ENCODE results near the gene CRYGC. TPM values are rescaled to one million over a fixed set of nuclear protein-coding genes. Genes with fewer than 3 reads are reported as not detected.
"Not testable (repeated sequence)": the region's sequence is repeated elsewhere in the genome, so short reads cannot be mapped to it uniquely, and the experiment has no call there.

CRYGC gene
- total RNA-seq, 1 donor from 2014 or later: not detected

GRCh38 chr2:208118918-208119317 lies 10.7 kb downstream of the CRYGC start:
- Histone ChIP-seq H3K4me1 (ENCODE audit: control insufficient read depth in 3 of 3, insufficient read depth in 3 of 3, low read length in 3 of 3) (no peaks in the 10 kb centered on the region), H3K9ac (ENCODE audit: low read depth in 1 of 3, low read length in 3 of 3) (no peak overlapping the region), H3K4me3 (ENCODE audit: low read length in 3 of 3) (no peak overlapping the region), H3K36me3 (ENCODE audit: control insufficient read depth in 3 of 3, insufficient read depth in 3 of 3, low read length in 3 of 3) (no peaks in the 10 kb centered on the region), H3K27me3 (ENCODE audit: control insufficient read depth in 3 of 3, insufficient read depth in 3 of 3, low read length in 3 of 3) (peaks cover 0 to 6% (median 5%) of the 10 kb centered on the region in 3 donors), H3K9me3 (ENCODE audit: control insufficient read depth in 3 of 3, low read length in 3 of 3) (no peaks in the 10 kb centered on the region), H3K27ac (ENCODE audit: low read depth, low read length) (no peak overlapping the region)

GRCh38 chr2:208117390-208117789 lies 12.2 kb downstream of the CRYGC start:
- not testable (repeated sequence) for H3K4me3 ChIP-seq (ENCODE audit: low read length in 3 of 3); H3K9ac ChIP-seq (ENCODE audit: low read depth in 1 of 3, low read length in 3 of 3); H3K36me3 ChIP-seq (ENCODE audit: control insufficient read depth in 3 of 3, insufficient read depth in 3 of 3, low read length in 3 of 3); H3K27me3 ChIP-seq (ENCODE audit: control insufficient read depth in 3 of 3, insufficient read depth in 3 of 3, low read length in 3 of 3); H3K27ac ChIP-seq (ENCODE audit: low read depth, low read length); H3K4me1 ChIP-seq (ENCODE audit: control insufficient read depth in 3 of 3, insufficient read depth in 3 of 3, low read length in 3 of 3); H3K9me3 ChIP-seq (ENCODE audit: control insufficient read depth in 3 of 3, low read length in 3 of 3)

- Histone ChIP-seq H3K9ac (ENCODE audit: low read depth in 1 of 3, low read length in 3 of 3) (no peak overlapping the region), H3K27ac (ENCODE audit: low read depth, low read length) (no peak overlapping the region), H3K9me3 (ENCODE audit: control insufficient read depth in 3 of 3, low read length in 3 of 3) (no peaks in the 10 kb centered on the region), H3K4me3 (ENCODE audit: low read length in 3 of 3) (no peak overlapping the region), H3K36me3 (ENCODE audit: control insufficient read depth in 3 of 3, insufficient read depth in 3 of 3, low read length in 3 of 3) (no peaks in the 10 kb centered on the region), H3K27me3 (ENCODE audit: control insufficient read depth in 3 of 3, insufficient read depth in 3 of 3, low read length in 3 of 3) (peaks cover 3 to 14% (median 3%) of the 10 kb centered on the region in 3 donors), H3K4me1 (ENCODE audit: control insufficient read depth in 3 of 3, insufficient read depth in 3 of 3, low read length in 3 of 3) (peaks cover 0 to 3% (median 0%) of the 10 kb centered on the region in 3 donors)
Observed at GRCh38 chr2:208112969-208113368, 16.7 kb downstream of the CRYGC start.

GRCh38 chr2:208112273-208112745 lies 17.3 kb downstream of the CRYGC start:
- not testable (repeated sequence) for H3K4me3 ChIP-seq (ENCODE audit: low read length in 3 of 3); H3K9ac ChIP-seq (ENCODE audit: low read depth in 1 of 3, low read length in 3 of 3); H3K9me3 ChIP-seq (ENCODE audit: control insufficient read depth in 3 of 3, low read length in 3 of 3); H3K4me1 ChIP-seq (ENCODE audit: control insufficient read depth in 3 of 3, insufficient read depth in 3 of 3, low read length in 3 of 3); H3K27ac ChIP-seq (ENCODE audit: low read depth, low read length); H3K36me3 ChIP-seq (ENCODE audit: control insufficient read depth in 3 of 3, insufficient read depth in 3 of 3, low read length in 3 of 3)
- H3K27me3 ChIP-seq (ENCODE audit: control insufficient read depth in 3 of 3, insufficient read depth in 3 of 3, low read length in 3 of 3): peaks cover 3 to 14% (median 3%) of the 10 kb centered on the region in 3 donors

- H3K9ac ChIP-seq (ENCODE audit: low read depth in 1 of 3, low read length in 3 of 3): no peak overlapping the region
Observed at GRCh38 chr2:208103616-208104015, 26.0 kb downstream of the CRYGC start.

GRCh38 chr2:208101716-208102631 lies 27.7 kb downstream of the CRYGC start:
- H3K9me3 ChIP-seq (ENCODE audit: control insufficient read depth in 3 of 3, low read length in 3 of 3): no peaks in the 10 kb centered on the region
- H3K4me3 ChIP-seq (ENCODE audit: low read length in 3 of 3): no peak overlapping the region
- H3K27ac ChIP-seq (ENCODE audit: low read depth, low read length): no peak overlapping the region
- H3K27me3 ChIP-seq (ENCODE audit: control insufficient read depth in 3 of 3, insufficient read depth in 3 of 3, low read length in 3 of 3): peaks cover 0 to 8% (median 0%) of the 10 kb centered on the region in 3 donors
- no peak overlapping the region for H3K9ac ChIP-seq (ENCODE audit: low read depth in 1 of 3, low read length in 3 of 3)
- H3K4me1 ChIP-seq (ENCODE audit: control insufficient read depth in 3 of 3, insufficient read depth in 3 of 3, low read length in 3 of 3): no peaks in the 10 kb centered on the region
- no peaks in the 10 kb centered on the region for H3K36me3 ChIP-seq (ENCODE audit: control insufficient read depth in 3 of 3, insufficient read depth in 3 of 3, low read length in 3 of 3)

More at GRCh38 chr2:208103616-208104015, 26.0 kb downstream of the CRYGC start:
- H3K4me1 ChIP-seq (ENCODE audit: control insufficient read depth in 3 of 3, insufficient read depth in 3 of 3, low read length in 3 of 3): no peaks in the 10 kb centered on the region
- H3K27me3 ChIP-seq (ENCODE audit: control insufficient read depth in 3 of 3, insufficient read depth in 3 of 3, low read length in 3 of 3): peaks cover 0 to 9% (median 0%) of the 10 kb centered on the region in 3 donors
- H3K36me3 ChIP-seq (ENCODE audit: control insufficient read depth in 3 of 3, insufficient read depth in 3 of 3, low read length in 3 of 3): no peaks in the 10 kb centered on the region
- H3K9me3 ChIP-seq (ENCODE audit: control insufficient read depth in 3 of 3, low read length in 3 of 3): no peaks in the 10 kb centered on the region
- H3K4me3 ChIP-seq (ENCODE audit: low read length in 3 of 3): no peak overlapping the region
- no peak overlapping the region for H3K27ac ChIP-seq (ENCODE audit: low read depth, low read length)

GRCh38 chr2:208099682-208100470 lies 29.8 kb downstream of the CRYGC start:
- Histone ChIP-seq H3K4me3 (ENCODE audit: low read length in 3 of 3) (no peak overlapping the region), H3K9me3 (ENCODE audit: control insufficient read depth in 3 of 3, low read length in 3 of 3) (no peaks in the 10 kb centered on the region), H3K27me3 (ENCODE audit: control insufficient read depth in 3 of 3, insufficient read depth in 3 of 3, low read length in 3 of 3) (no peaks in the 10 kb centered on the region)

GRCh38 chr2:208098701-208099100 lies 30.9 kb downstream of the CRYGC start:
- not testable (repeated sequence) for H3K27ac ChIP-seq (ENCODE audit: low read depth, low read length); H3K4me1 ChIP-seq (ENCODE audit: control insufficient read depth in 3 of 3, insufficient read depth in 3 of 3, low read length in 3 of 3); H3K36me3 ChIP-seq (ENCODE audit: control insufficient read depth in 3 of 3, insufficient read depth in 3 of 3, low read length in 3 of 3); H3K9ac ChIP-seq (ENCODE audit: low read depth in 1 of 3, low read length in 3 of 3); H3K4me3 ChIP-seq (ENCODE audit: low read length in 3 of 3); H3K27me3 ChIP-seq (ENCODE audit: control insufficient read depth in 3 of 3, insufficient read depth in 3 of 3, low read length in 3 of 3); H3K9me3 ChIP-seq (ENCODE audit: control insufficient read depth in 3 of 3, low read length in 3 of 3)

More at GRCh38 chr2:208099682-208100470, 29.8 kb downstream of the CRYGC start:
- Histone ChIP-seq H3K36me3 (ENCODE audit: control insufficient read depth in 3 of 3, insufficient read depth in 3 of 3, low read length in 3 of 3) (no peaks in the 10 kb centered on the region), H3K27ac (ENCODE audit: low read depth, low read length) (no peak overlapping the region), H3K4me1 (ENCODE audit: control insufficient read depth in 3 of 3, insufficient read depth in 3 of 3, low read length in 3 of 3) (no peaks in the 10 kb centered on the region), H3K9ac (ENCODE audit: low read depth in 1 of 3, low read length in 3 of 3) (no peak overlapping the region)

GRCh38 chr2:208098267-208098666 lies 31.4 kb downstream of the CRYGC start:
- Histone ChIP-seq H3K9ac (ENCODE audit: low read depth in 1 of 3, low read length in 3 of 3) (no peak overlapping the region), H3K27ac (ENCODE audit: low read depth, low read length) (no peak overlapping the region), H3K4me3 (ENCODE audit: low read length in 3 of 3) (no peak overlapping the region), H3K27me3 (ENCODE audit: control insufficient read depth in 3 of 3, insufficient read depth in 3 of 3, low read length in 3 of 3) (no peaks in the 10 kb centered on the region), H3K4me1 (ENCODE audit: control insufficient read depth in 3 of 3, insufficient read depth in 3 of 3, low read length in 3 of 3) (no peaks in the 10 kb centered on the region), H3K9me3 (ENCODE audit: control insufficient read depth in 3 of 3, low read length in 3 of 3) (no peaks in the 10 kb centered on the region), H3K36me3 (ENCODE audit: control insufficient read depth in 3 of 3, insufficient read depth in 3 of 3, low read length in 3 of 3) (no peaks in the 10 kb centered on the region)

- Histone ChIP-seq H3K4me1 (ENCODE audit: control insufficient read depth in 3 of 3, insufficient read depth in 3 of 3, low read length in 3 of 3) (no peaks in the 10 kb centered on the region), H3K36me3 (ENCODE audit: control insufficient read depth in 3 of 3, insufficient read depth in 3 of 3, low read length in 3 of 3) (no peaks in the 10 kb centered on the region), H3K27ac (ENCODE audit: low read depth, low read length) (no peak overlapping the region), H3K9me3 (ENCODE audit: control insufficient read depth in 3 of 3, low read length in 3 of 3) (no peaks in the 10 kb centered on the region), H3K27me3 (ENCODE audit: control insufficient read depth in 3 of 3, insufficient read depth in 3 of 3, low read length in 3 of 3) (no peaks in the 10 kb centered on the region), H3K4me3 (ENCODE audit: low read length in 3 of 3) (no peak overlapping the region), H3K9ac (ENCODE audit: low read depth in 1 of 3, low read length in 3 of 3) (no peak overlapping the region)
Observed at GRCh38 chr2:208097801-208098200, 31.8 kb downstream of the CRYGC start.
